Measurements from ENCODE around the gene RNGTT.

DNA sequence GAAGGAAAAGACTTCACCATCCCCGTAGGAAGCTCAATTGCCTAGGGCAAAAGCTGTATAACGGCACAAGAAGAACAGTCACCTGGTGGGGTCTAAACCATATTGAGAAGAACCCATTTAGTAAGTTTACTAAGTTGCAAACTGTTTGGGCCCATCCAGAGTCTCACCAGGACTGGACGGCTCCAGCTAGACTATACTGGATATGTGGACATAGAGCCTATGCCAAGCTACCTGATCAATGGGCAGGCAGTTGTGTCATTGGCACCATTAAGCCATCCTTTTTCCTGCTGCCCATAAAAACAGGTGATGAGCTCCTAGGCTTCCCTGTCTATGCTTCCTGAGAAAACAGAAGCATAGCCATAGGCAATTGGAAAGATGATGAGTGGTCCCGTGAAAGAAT is 293.9 kb downstream of the RNGTT start:
- TF ChIP-seq POLR2A (IDR thresholded peaks at IDR 0.05) = no peak
- TF ChIP-seq, protein P1, sequence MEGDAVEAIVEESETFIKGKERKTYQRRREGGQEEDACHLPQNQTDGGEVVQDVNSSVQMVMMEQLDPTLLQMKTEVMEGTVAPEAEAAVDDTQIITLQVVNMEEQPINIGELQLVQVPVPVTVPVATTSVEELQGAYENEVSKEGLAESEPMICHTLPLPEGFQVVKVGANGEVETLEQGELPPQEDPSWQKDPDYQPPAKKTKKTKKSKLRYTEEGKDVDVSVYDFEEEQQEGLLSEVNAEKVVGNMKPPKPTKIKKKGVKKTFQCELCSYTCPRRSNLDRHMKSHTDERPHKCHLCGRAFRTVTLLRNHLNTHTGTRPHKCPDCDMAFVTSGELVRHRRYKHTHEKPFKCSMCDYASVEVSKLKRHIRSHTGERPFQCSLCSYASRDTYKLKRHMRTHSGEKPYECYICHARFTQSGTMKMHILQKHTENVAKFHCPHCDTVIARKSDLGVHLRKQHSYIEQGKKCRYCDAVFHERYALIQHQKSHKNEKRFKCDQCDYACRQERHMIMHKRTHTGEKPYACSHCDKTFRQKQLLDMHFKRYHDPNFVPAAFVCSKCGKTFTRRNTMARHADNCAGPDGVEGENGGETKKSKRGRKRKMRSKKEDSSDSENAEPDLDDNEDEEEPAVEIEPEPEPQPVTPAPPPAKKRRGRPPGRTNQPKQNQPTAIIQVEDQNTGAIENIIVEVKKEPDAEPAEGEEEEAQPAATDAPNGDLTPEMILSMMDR (IDR thresholded peaks at IDR 0.05) = no peak
